KMS-11 (cell line): ENCODE data around the gene VAC14.

Experiments
- H2AFZ ChIP-seq: fragments of 200-600 bp; sonication (generic); 2 replicates; pipeline ENCODE4 v1.6.1; 2016; ENCODE audit warnings: antibody characterized with exemption, mixed run types, low read depth
- H3K27ac ChIP-seq: fragments of 200-600 bp; sonication (generic); 2 replicates; pipeline ENCODE4 v1.6.1; 2016; ENCODE audit warnings: mild to moderate bottlenecking, mixed run types
- H3K27me3 ChIP-seq: fragments of 200-600 bp; sonication (generic); 2 replicates; pipeline ENCODE4 v1.6.1; 2017; ENCODE audit warnings: mild to moderate bottlenecking, low read depth, mixed run types, moderate library complexity; ENCODE audit not compliant: insufficient read depth
- H3K36me3 ChIP-seq: fragments of 200-600 bp; sonication (generic); 2 replicates; pipeline ENCODE4 v1.6.1; 2017; ENCODE audit warnings: mild to moderate bottlenecking, mixed run types; ENCODE audit not compliant: insufficient read depth
- H3K4me1 ChIP-seq: fragments of 200-600 bp; sonication (generic); 2 replicates; pipeline ENCODE4 v1.6.1; 2016; ENCODE audit warnings: mild to moderate bottlenecking, low read depth, mixed run types; ENCODE audit not compliant: poor library complexity, severe bottlenecking
- H3K4me2 ChIP-seq: fragments of 200-600 bp; sonication (generic); 2 replicates; pipeline ENCODE4 v1.7.0; 2016; ENCODE audit warnings: mild to moderate bottlenecking, mixed run types
- H3K4me3 ChIP-seq: fragments of 200-600 bp; sonication (generic); IDR thresholded peaks from 2 replicates; pipeline ENCODE4 v1.6.1; 2017; ENCODE audit warnings: low read depth, low read length, mixed read lengths; ENCODE audit not compliant: insufficient read depth
- H3K79me2 ChIP-seq: fragments of 200-600 bp; sonication (generic); 2 replicates; pipeline ENCODE4 v1.6.1; 2016; ENCODE audit warnings: low read depth, mixed run types; ENCODE audit not compliant: insufficient read depth
- H3K9ac ChIP-seq: fragments of 200-600 bp; sonication (generic); 2 replicates; pipeline ENCODE4 v1.6.1; 2016; ENCODE audit warnings: mild to moderate bottlenecking, mixed run types
- H4K20me1 ChIP-seq: fragments of 200-600 bp; sonication (generic); 2 replicates; pipeline ENCODE4 v1.6.1; 2016; ENCODE audit warnings: mild to moderate bottlenecking, mixed run types; ENCODE audit not compliant: insufficient read depth
- CTCF ChIP-seq: fragments of 200-600 bp; sonication (generic); conservative IDR thresholded peaks from 2 replicates; pipeline ENCODE4 v1.6.1; 2017; ENCODE audit warnings: low read depth, mild to moderate bottlenecking, antibody characterized with exemption, low read length, moderate library complexity, mixed read lengths

Gene VAC14

GRCh38 chr16:70749006-70749678 is 51.8 kb downstream of the VAC14 start:
- Histone ChIP-seq H2AFZ (no peak overlapping the region), H3K27ac (no peak overlapping the region), H3K4me1 (peaks cover 6% of the 10 kb centered on the region), H3K4me3 (no peak overlapping the region), H3K36me3 (no peaks in the 10 kb centered on the region), H3K9ac (no peak overlapping the region), H3K4me2 (no peak overlapping the region), H4K20me1 (no peaks in the 10 kb centered on the region), H3K27me3 (no peaks in the 10 kb centered on the region), H3K79me2 (no peaks in the 10 kb centered on the region)
- no peak for TF ChIP-seq CTCF

- no peak overlapping the region for H3K4me2 ChIP-seq
- peaks cover 6% of the 10 kb centered on the region for H3K4me1 ChIP-seq
- no peaks in the 10 kb centered on the region; the same call in 1 of the 2 replicates for H3K36me3 ChIP-seq
- H2AFZ ChIP-seq, result no peak overlapping the region
- H3K27me3 ChIP-seq, result no peaks in the 10 kb centered on the region
- no peak overlapping the region for H3K27ac ChIP-seq
- TF ChIP-seq CTCF, result no peak
- no peaks in the 10 kb centered on the region for H3K79me2 ChIP-seq
- H3K4me3 ChIP-seq, result no peak overlapping the region
- no peak overlapping the region for H3K9ac ChIP-seq
- H4K20me1 ChIP-seq, result no peaks in the 10 kb centered on the region
These were observed 53.0 kb downstream of the VAC14 start for GRCh38 chr16:70747703-70748631.

DNA sequence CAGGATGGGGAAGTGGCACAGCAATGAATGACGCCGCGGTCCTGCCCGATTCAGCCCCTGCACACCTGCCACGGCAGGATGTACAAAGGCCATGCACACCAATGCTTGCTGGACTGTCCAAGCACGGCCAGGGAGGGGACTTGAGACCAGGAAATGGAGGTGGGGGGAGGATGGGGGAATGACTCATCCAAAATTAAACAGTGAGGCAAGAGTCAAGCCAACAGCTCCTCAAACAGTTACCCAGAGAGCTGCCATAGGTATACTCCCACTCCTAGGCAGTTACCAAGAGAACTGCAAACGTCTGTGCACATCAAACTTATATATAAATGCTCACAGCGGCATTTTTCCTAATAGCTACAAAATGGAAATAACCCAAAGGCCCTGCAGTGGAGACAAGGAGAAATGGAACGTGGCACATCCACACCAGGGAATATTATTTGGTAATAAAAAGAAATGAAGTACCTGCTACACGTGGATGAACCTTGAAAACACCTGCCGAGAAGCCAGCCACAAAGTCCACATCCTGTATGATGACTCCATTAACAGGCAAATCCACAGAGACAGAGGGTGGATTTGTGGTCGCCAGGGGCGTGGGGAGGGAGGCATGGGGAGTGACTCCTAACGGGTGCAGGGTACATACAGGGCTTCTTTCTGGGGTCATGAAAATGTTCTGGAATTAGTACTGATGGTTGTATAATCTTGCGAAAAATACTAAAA is 54.1 kb downstream of the VAC14 start:
- Histone ChIP-seq H4K20me1 (no peaks in the 10 kb centered on the region), H3K27me3 (no peaks in the 10 kb centered on the region), H3K36me3 (no peaks in the 10 kb centered on the region; the same call in 1 of the 2 replicates), H3K4me1 (peaks cover 6% of the 10 kb centered on the region), H2AFZ (no peak overlapping the region), H3K9ac (no peak overlapping the region), H3K4me2 (no peak overlapping the region), H3K27ac (no peak overlapping the region), H3K4me3 (no peak overlapping the region), H3K79me2 (no peaks in the 10 kb centered on the region)
- no peak for TF ChIP-seq CTCF

- H3K4me1 ChIP-seq, result peaks cover 6% of the 10 kb centered on the region
- H2AFZ ChIP-seq, result no peak overlapping the region
These were observed 54.8 kb downstream of the VAC14 start for GRCh38 chr16:70746040-70746707.

More at GRCh38 chr16:70746040-70746707, 54.8 kb downstream of the VAC14 start:
- Histone ChIP-seq H3K79me2 (no peaks in the 10 kb centered on the region), H3K36me3 (no peaks in the 10 kb centered on the region; the same call in 1 of the 2 replicates), H4K20me1 (no peaks in the 10 kb centered on the region), H3K9ac (no peak overlapping the region), H3K27me3 (no peaks in the 10 kb centered on the region), H3K27ac (no peak overlapping the region), H3K4me3 (no peak overlapping the region), H3K4me2 (no peak overlapping the region)
- TF ChIP-seq CTCF, result no peak
